Colonic mucosa (tissue), 4 donors: Measurements from ENCODE around the gene NUMB. TPM values are rescaled to one million over a fixed set of nuclear protein-coding genes. Genes with fewer than 3 reads are reported as not detected.

Source experiments
- DNase-seq: peaks from one replicate; pipeline ENCODE4 v3.0.0-alpha.2; 2020
- H3K27ac ChIP-seq: fragments of 200-600 bp; one replicate; pipeline ENCODE4 v1.8.0; 2021
- H3K27me3 ChIP-seq: fragments of 200-600 bp; one replicate; pipeline ENCODE4 v1.8.0; 2021
- H3K36me3 ChIP-seq: fragments of 200-600 bp; one replicate; pipeline ENCODE4 v1.8.0; 2021
- H3K4me1 ChIP-seq: fragments of 200-600 bp; one replicate; pipeline ENCODE4 v1.8.0; 2021; ENCODE audit warnings: mild to moderate bottlenecking
- H3K4me3 ChIP-seq: fragments of 200-600 bp; one replicate; pipeline ENCODE4 v1.8.0; 2021
- H3K9ac ChIP-seq, 2 donors: one replicate each; pipeline ENCODE4 v1.7.0; 2013; ENCODE audit warnings: control low read depth in 2 of 2, low read depth in 2 of 2, low read length in 2 of 2
- H3K9me3 ChIP-seq: fragments of 200-600 bp; one replicate; pipeline ENCODE4 v1.8.0; 2021
- intact Hi-C: fragments of 100-400 bp; cut with DNase I; formaldehyde crosslinking; loops from one replicate; pipeline ENCODE4 v1.14.1; 2022
- total RNA-seq, 2 donors: library from RNA; stranded (reverse); fragmentation: NEBNext Ultra II Directional in 1 of 2; extraction: Animal tissue kit (Norgen Biotek cat#: 25700) in 1 of 2; gene quantifications; one replicate each; pipeline ENCODE4 v1.2.1, GENCODE V29; 2021
- TF ChIP-seq, protein P1 (sequence below): fragments of 200-600 bp; IDR thresholded peaks from one replicate; pipeline ENCODE4 v1.8.0; 2022; ENCODE audit warnings: antibody characterized with exemption, mild to moderate bottlenecking
- donor health status: healthy.
- donor health status: DM: no; HTN: no; CAD: no.
- donor health status: DM: no; HTN: no; CAD: no.

The NUMB gene
- total RNA-seq, 2 donors from 2014 or later, result 83.1 to 116 TPM

DNA sequence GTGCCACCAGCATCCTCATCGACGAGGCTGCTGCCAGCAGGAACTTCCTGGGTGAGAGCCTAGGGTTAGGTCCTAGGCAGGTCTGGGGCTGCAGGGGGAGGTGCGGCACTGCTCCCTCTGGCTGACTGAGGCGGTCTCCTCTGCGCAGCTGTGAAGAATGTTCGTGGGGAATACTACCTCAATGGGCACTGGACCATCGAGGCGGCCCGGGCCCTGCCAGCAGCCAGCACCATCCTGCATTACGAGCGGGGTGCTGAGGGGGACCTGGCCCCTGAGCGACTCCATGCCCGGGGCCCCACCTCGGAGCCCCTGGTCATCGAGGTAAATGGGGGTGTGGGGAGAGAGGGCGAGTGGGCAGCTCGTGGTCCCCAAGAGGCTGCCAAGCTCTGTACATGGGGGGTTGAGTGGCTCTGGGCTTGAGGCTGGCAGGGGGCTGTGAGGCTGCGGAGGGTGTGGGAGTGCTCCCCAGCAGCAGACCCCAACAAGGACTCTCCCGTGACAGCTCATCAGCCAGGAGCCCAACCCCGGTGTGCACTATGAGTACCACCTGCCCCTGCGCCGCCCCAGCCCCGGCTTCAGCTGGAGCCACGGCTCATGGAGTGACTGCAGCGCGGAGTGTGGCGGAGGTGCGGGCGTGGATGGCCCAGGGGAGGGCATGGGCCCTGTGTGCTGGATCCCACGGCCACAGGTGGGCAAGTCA, 206.7 kb downstream of the NUMB start:
- H3K27ac ChIP-seq, result no peak overlapping the region
- no peaks in the 10 kb centered on the region for H3K27me3 ChIP-seq
- no peaks in the 10 kb centered on the region for H3K36me3 ChIP-seq
- H3K4me3 ChIP-seq, result no peak overlapping the region
- intact Hi-C loops, result no loop called here
- TF ChIP-seq, protein P1, sequence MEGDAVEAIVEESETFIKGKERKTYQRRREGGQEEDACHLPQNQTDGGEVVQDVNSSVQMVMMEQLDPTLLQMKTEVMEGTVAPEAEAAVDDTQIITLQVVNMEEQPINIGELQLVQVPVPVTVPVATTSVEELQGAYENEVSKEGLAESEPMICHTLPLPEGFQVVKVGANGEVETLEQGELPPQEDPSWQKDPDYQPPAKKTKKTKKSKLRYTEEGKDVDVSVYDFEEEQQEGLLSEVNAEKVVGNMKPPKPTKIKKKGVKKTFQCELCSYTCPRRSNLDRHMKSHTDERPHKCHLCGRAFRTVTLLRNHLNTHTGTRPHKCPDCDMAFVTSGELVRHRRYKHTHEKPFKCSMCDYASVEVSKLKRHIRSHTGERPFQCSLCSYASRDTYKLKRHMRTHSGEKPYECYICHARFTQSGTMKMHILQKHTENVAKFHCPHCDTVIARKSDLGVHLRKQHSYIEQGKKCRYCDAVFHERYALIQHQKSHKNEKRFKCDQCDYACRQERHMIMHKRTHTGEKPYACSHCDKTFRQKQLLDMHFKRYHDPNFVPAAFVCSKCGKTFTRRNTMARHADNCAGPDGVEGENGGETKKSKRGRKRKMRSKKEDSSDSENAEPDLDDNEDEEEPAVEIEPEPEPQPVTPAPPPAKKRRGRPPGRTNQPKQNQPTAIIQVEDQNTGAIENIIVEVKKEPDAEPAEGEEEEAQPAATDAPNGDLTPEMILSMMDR, result no peak
- DNase-seq, result no peak
- H3K4me1 ChIP-seq, result no peaks in the 10 kb centered on the region
- H3K9ac ChIP-seq, result no peak overlapping the region
- H3K9me3 ChIP-seq, result no peaks in the 10 kb centered on the region

DNA sequence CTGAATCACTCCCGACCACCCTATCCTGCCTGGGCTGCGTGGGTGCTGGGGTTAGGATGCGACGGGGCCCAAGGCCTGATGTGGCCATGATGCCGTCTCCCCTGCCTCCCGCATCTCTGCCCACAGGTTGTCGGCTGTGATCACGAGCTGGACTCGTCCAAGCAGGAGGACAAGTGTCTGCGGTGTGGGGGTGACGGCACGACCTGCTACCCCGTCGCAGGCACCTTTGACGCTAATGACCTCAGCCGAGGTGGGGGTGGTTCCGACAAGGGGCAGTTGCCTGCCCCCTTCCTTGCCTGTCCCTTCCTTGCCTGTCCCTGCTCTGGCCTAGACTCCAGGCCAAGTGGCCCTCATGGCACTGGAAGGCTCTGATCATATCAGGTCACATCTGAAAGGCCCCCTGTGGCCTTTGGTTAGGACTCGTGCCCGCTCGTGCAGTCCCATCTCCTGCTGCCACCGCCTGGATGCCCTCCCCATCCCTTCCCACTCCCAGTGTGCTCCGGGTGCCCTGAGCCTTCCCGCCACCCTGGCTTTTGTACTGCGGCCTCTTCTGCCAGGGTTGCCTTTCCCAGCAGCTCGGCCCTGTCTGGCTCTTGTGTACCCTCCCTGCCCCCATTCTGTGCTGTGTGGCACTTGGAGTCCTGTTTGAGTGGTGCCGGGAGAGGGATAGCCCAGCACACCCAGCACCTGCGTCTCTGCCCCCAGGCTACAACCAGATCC, 207.4 kb downstream of the NUMB start:
- TF ChIP-seq, protein P1, result no peak
- Histone ChIP-seq H3K4me1 (no peaks in the 10 kb centered on the region), H3K4me3 (no peak overlapping the region), H3K36me3 (no peaks in the 10 kb centered on the region), H3K27ac (no peak overlapping the region), H3K9me3 (no peaks in the 10 kb centered on the region), H3K9ac (no peak overlapping the region), H3K27me3 (no peaks in the 10 kb centered on the region)
- intact Hi-C loops, result no loop called here
- DNase-seq, result no peak

DNA sequence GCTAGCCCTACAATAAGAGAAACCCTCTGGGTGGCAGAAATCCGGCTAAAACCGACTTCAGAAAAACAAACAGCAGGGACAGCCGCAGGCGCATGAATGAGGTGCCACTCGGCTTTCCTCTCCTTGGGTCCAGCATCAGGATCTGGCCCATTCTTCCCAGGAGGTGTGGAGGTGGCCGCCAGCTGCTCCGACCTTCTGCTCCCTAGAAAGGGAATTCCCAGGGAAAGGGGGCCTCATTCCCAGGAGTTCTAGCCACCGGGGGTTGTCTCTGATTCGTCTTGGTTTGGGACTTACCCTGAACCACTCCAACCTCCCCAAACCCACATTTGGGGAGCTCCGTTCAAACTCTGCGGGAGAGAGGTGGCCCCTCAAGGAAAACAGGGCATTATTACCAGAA, 208.0 kb downstream of the NUMB start:
- Histone ChIP-seq H3K4me3 (no peak overlapping the region), H3K36me3 (no peaks in the 10 kb centered on the region), H3K9ac (no peak overlapping the region), H3K27me3 (no peaks in the 10 kb centered on the region), H3K9me3 (no peaks in the 10 kb centered on the region), H3K27ac (no peak overlapping the region), H3K4me1 (no peaks in the 10 kb centered on the region)
- intact Hi-C loops, result no loop called here
- TF ChIP-seq, protein P1, result no peak
- DNase-seq, result no peak

DNA sequence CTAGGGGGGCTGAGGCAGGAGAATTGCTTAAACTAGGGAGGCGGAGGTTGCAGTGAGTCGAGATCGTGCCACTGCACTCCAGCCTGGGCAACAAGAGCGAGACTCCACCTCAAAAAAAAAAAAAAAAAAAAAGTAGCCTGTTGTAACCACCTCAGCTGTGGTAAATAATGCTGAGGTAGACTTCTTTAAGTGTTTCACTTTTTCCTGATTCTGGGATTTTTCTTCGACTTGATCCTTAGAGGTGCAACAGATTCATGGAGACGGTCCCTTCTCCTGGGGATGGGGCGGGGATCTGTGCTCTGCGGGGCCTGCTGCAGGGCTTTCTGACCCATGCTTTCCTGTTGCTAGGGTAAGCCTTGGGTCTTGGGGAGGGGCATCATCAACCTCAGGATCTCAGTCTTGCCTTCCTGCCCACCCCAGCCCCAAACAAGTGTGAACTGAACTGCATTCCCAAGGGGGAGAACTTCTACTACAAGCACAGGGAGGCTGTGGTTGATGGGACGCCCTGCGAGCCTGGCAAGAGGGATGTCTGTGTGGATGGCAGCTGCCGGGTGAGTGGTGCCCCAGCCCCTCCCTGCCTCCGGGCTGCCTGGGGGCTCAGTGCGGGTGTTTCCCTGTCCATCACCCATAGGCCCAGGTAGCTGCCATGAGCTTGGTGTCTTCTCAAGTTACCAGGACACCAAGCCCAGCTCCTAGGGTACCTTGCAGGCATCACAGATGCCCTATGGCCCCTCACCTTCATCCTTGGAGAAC, 208.6 kb downstream of the NUMB start:
- TF ChIP-seq, protein P1, result no peak
- Histone ChIP-seq H3K27ac (no peak overlapping the region), H3K9me3 (no peaks in the 10 kb centered on the region), H3K4me3 (no peak overlapping the region), H3K9ac (no peak overlapping the region), H3K27me3 (no peaks in the 10 kb centered on the region), H3K4me1 (no peaks in the 10 kb centered on the region), H3K36me3 (no peaks in the 10 kb centered on the region)
- no peak for DNase-seq
- intact Hi-C loops, result no loop called here

DNA sequence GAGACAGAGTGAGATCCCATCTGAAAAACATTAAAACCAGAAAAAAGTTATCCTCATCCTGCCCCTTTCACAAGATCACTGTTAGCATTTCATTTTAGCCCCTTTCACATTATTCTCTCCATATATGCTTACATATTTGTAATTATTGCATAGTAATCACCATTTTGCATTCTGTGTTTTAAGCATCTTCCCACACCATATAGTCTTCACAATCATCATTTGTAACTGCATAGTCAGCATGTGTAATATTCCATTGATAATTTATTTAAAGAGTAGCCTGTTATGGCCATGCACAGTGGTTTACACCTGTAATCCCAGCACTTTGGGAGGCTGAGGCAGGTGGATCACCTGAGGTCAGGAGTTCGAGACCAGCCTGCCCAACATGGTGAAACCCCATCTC, 209.2 kb downstream of the NUMB start:
- intact Hi-C loops, result no loop called here
- TF ChIP-seq, protein P1, result no peak
- H3K9me3 ChIP-seq, result no peaks in the 10 kb centered on the region
- H3K4me3 ChIP-seq, result no peak overlapping the region
- no peaks in the 10 kb centered on the region for H3K27me3 ChIP-seq
- no peak for DNase-seq
- H3K9ac ChIP-seq, result no peak overlapping the region
- H3K4me1 ChIP-seq, result no peaks in the 10 kb centered on the region
- H3K36me3 ChIP-seq, result no peaks in the 10 kb centered on the region
- no peak overlapping the region for H3K27ac ChIP-seq
